Heart left ventricle (tissue), 16 donors: ENCODE data around the gene TLX1. TPM values are rescaled to one million over a fixed set of nuclear protein-coding genes. Genes with fewer than 3 reads are reported as not detected.

Source experiments
- ATAC-seq, 4 donors: fragments of 200-7000 bp; cut with Tn5 transposase; one replicate each; pipeline ENCODE4 v1.9.1; 2020 to 2022; ENCODE audit warnings: moderate library complexity in 4 of 4, mild to moderate bottlenecking in 3 of 4, moderate number of reproducible peaks in 1 of 4
- DNase-seq, 5 donors: peaks; one replicate each; pipeline ENCODE4 v3.0.0-alpha.2; 2020
- H3K27ac ChIP-seq, 12 donors: fragments of 200-600 bp; sonication (generic) in 4 of 12; one replicate each; pipeline versions ENCODE4 v1.5.0 to v1.8.0; 2016 to 2022; ENCODE audit warnings: mild to moderate bottlenecking in 2 of 12
- H3K27me3 ChIP-seq, 9 donors: fragments of 200-600 bp; sonication (generic) in 2 of 9; one replicate each; pipeline versions ENCODE4 v1.5.1 to v1.8.0; 2016 to 2022; ENCODE audit warnings: mild to moderate bottlenecking in 3 of 9
- H3K36me3 ChIP-seq, 9 donors: fragments of 200-600 bp; sonication (generic) in 2 of 9; one replicate each; pipeline versions ENCODE4 v1.5.0 to v1.8.0; 2018 to 2022; ENCODE audit warnings: mild to moderate bottlenecking in 2 of 9
- H3K4me1 ChIP-seq, 12 donors: fragments of 200-600 bp; sonication (generic) in 4 of 12; one replicate each; pipeline versions ENCODE4 v1.5.0 to v1.8.0; 2016 to 2022; ENCODE audit warnings: mild to moderate bottlenecking in 3 of 12
- H3K4me3 ChIP-seq, 12 donors: fragments of 200-600 bp; sonication (generic) in 4 of 12; one replicate each; pipeline versions ENCODE4 v1.5.0 to v1.8.0; 2017 to 2022; ENCODE audit warnings: mild to moderate bottlenecking in 9 of 12, moderate library complexity in 4 of 12
- H3K9me3 ChIP-seq, 12 donors: fragments of 200-600 bp; sonication (generic) in 4 of 12; one replicate each; pipeline versions ENCODE4 v1.5.0 to v1.8.0; 2016 to 2022; ENCODE audit warnings: mild to moderate bottlenecking in 1 of 12
- CTCF ChIP-seq, 12 donors: fragments of 200-600 bp; sonication (generic) in 4 of 12; IDR thresholded peaks; one replicate each; pipeline versions ENCODE4 v1.5.0 to v1.8.0; 2018 to 2022; ENCODE audit warnings: antibody characterized with exemption in 12 of 12, mild to moderate bottlenecking in 5 of 12
- POLR2A ChIP-seq, 2 donors: fragments of 450-650 bp; IDR thresholded peaks; one replicate each; pipeline ENCODE4 v1.6.1; 2017; ENCODE audit warnings: antibody characterized with exemption in 2 of 2, mild to moderate bottlenecking in 2 of 2, moderate library complexity in 2 of 2
- WGBS, 4 donors: extraction: QIAGEN DNeasy Blood & Tissue Kit in 2 of 4; methylation state at CpG; one replicate each; pipeline versions ENCODE4 v1.1.5 to v1.1.7; 2013 to 2018; 5-methylcytosine and 5-hydroxymethylcytosine counted together
- intact Hi-C, 10 donors: fragments of 100-400 bp; cut with DNase I; formaldehyde crosslinking; loops; one replicate each; pipeline versions ENCODE4 v1.11.1 to v1.14.2; 2022
- polyA plus RNA-seq, 2 donors: library from polyadenylated mRNA; stranded (reverse); fragments of 200-250 nt; gene quantifications; one replicate each; pipeline ENCODE4 v1.2.3, GENCODE V29; 2013
- total RNA-seq, 9 donors: library from RNA; depleted of rRNA in 2 of 9; stranded (reverse); fragments of >200 nt in 2 of 9; fragmentation: NEBNext Ultra II Directional in 3 of 9; extraction: Animal tissue kit (Norgen Biotek cat#: 25700) in 3 of 9; gene quantifications; one replicate each; pipeline versions ENCODE4 v1.1.0 to v1.2.4, GENCODE V29; 2016 to 2023
- donor health status: ischemic (EF 13 %, LVEDD 7.1; RV severe dilation, severe dysfunction).
- donor health status: healthy with polysubstance abuse.
- donor health status: DM: no; HTN: yes; CAD: no.
- donor health status: DM: no; HTN: no; CAD: no.
- donor health status: ischemic (EF 25% LVEDD 6.9; RV normal size, moderate dysfunction).
- donor health status: ischemic (EF 25% LVEDD 5.7; RV mildly dilated, moderate dysfunction).
- donor health status: healthy.
- donor health status: DM: yes; HTN: yes; CAD: no.
- donor health status: ischemic (EF 35%, LVEDD 5.7; RV mildly dilated, moderate dysfunction).
- donor health status: nonischemic (EF 11% LVEDD 7.7; RV severe dilation, severe dysfunction).
- donor health status: DM: yes; HTN: yes; CAD: no.
- donor health status: PGD.
- donor health status: ischemic (EF 29% LVEDD 5.4; RV normal size, mild dysfunction).
- donor health status: nonischemic (EF 23%, LVEDD 6.1; RV moderate dilation, normal function).

Gene TLX1
- total and polyA plus RNA-seq, 11 donors = 0.08 to 0.94 (median 0.18) TPM; not detected in 3

- ATAC-seq (peak in 1 of 4 donors; percentile 52), DNase-seq (no peak)
- TF ChIP-seq CTCF (IDR thresholded peaks at IDR 0.05) (no peak), POLR2A (IDR thresholded peaks at IDR 0.05) (no peak)
- peaks cover 5 to 66% (median 20%) of the 10 kb centered on the region in 9 donors for H3K27me3 ChIP-seq
- WGBS, 4 donors = 59 to 75% (median 62%) methylated on average over 9 to 11 of the region's 11 CpGs
- H3K9me3 ChIP-seq = no peaks in the 10 kb centered on the region
- no peaks in the 10 kb centered on the region for H3K4me1 ChIP-seq
- H3K4me3 ChIP-seq = no peak overlapping the region
- no peaks in the 10 kb centered on the region for H3K36me3 ChIP-seq
- no peak overlapping the region for H3K27ac ChIP-seq
- intact Hi-C loops = no loop called here
These were observed 41.4 kb upstream of the TLX1 start for GRCh38 chr10:101089520-101090299.

- TF ChIP-seq POLR2A (IDR thresholded peaks at IDR 0.05) (no peak), CTCF (IDR thresholded peaks at IDR 0.05) (no peak)
- no peak overlapping the region for H3K4me3 ChIP-seq
- intact Hi-C loops = no loop called here
- H3K36me3 ChIP-seq = no peaks in the 10 kb centered on the region
- H3K4me1 ChIP-seq = no peaks in the 10 kb centered on the region
- no peak for ATAC-seq
- DNase-seq = no peak
- no peak overlapping the region for H3K27ac ChIP-seq
- no peaks in the 10 kb centered on the region for H3K9me3 ChIP-seq
- peaks cover 5 to 71% (median 24%) of the 10 kb centered on the region in 9 donors for H3K27me3 ChIP-seq
- WGBS, 4 donors = 85 to 96% (median 93%) methylated on average over 5 of the region's 5 CpGs
These were observed 40.5 kb upstream of the TLX1 start for GRCh38 chr10:101090597-101090996.

- TF ChIP-seq CTCF (IDR thresholded peaks at IDR 0.05) = no peak
- TF ChIP-seq POLR2A (IDR thresholded peaks at IDR 0.05) = no peak
- H3K4me1 ChIP-seq = no peaks in the 10 kb centered on the region
- H3K36me3 ChIP-seq = no peaks in the 10 kb centered on the region
- DNase-seq (no peak), ATAC-seq (no peak)
- H3K27ac ChIP-seq = no peak overlapping the region
- H3K27me3 ChIP-seq = peaks cover 5 to 82% (median 31%) of the 10 kb centered on the region in 9 donors
- WGBS, 4 donors = 71 to 81% (median 74%) methylated on average over 12 of the region's 12 CpGs
- no peaks in the 10 kb centered on the region for H3K9me3 ChIP-seq
- no peak overlapping the region for H3K4me3 ChIP-seq
- intact Hi-C loops = no loop called here
These were observed 39.4 kb upstream of the TLX1 start for GRCh38 chr10:101091546-101092290.

- WGBS, 4 donors = 37 to 55% (median 42%) methylated on average over 7 to 9 of the region's 9 CpGs
- no peak overlapping the region for H3K4me3 ChIP-seq
- TF ChIP-seq CTCF (IDR thresholded peaks at IDR 0.05) (no peak), POLR2A (IDR thresholded peaks at IDR 0.05) (no peak)
- peaks cover 5 to 82% (median 31%) of the 10 kb centered on the region in 9 donors for H3K27me3 ChIP-seq
- no peaks in the 10 kb centered on the region for H3K36me3 ChIP-seq
- DNase-seq (no peak), ATAC-seq (no peak)
- no peaks in the 10 kb centered on the region for H3K4me1 ChIP-seq
- no peak overlapping the region for H3K27ac ChIP-seq
- H3K9me3 ChIP-seq = no peaks in the 10 kb centered on the region
- intact Hi-C loops = no loop called here
These were observed 38.2 kb upstream of the TLX1 start for GRCh38 chr10:101092881-101093354.
